Loucy (cell line): ENCODE results near the gene ZNF765.

Experiments
- H2AFZ ChIP-seq: fragments of 200-600 bp; sonication (generic); 2 replicates; pipeline ENCODE4 v1.6.0; 2016; ENCODE audit warnings: antibody characterized with exemption, mild to moderate bottlenecking, low read length, moderate library complexity
- H3F3A ChIP-seq: fragments of 200-600 bp; 2 replicates; pipeline ENCODE4 v1.6.0; 2016; ENCODE audit warnings: antibody characterized with exemption, low read depth, mild to moderate bottlenecking
- H3K27me3 ChIP-seq: fragments of 200-600 bp; sonication (generic); 2 replicates; pipeline ENCODE4 v1.6.1; 2014; ENCODE audit warnings: low read length, mild to moderate bottlenecking; ENCODE audit not compliant: insufficient read depth, poor library complexity, severe bottlenecking
- H3K36me3 ChIP-seq: fragments of 200-600 bp; sonication (generic); 2 replicates; pipeline ENCODE4 v1.6.1; 2016; ENCODE audit warnings: low read length; ENCODE audit not compliant: insufficient read depth
- H3K4me1 ChIP-seq: fragments of 200-600 bp; sonication (generic); 2 replicates; pipeline ENCODE4 v1.5.1; 2014; ENCODE audit warnings: low read length, mild to moderate bottlenecking; ENCODE audit not compliant: insufficient read depth, poor library complexity, severe bottlenecking
- H3K4me2 ChIP-seq: fragments of 200-600 bp; sonication (generic); 2 replicates; pipeline ENCODE4 v1.6.0; 2014; ENCODE audit warnings: antibody characterized with exemption, low read length, low read depth, mild to moderate bottlenecking; ENCODE audit not compliant: poor library complexity, severe bottlenecking
- H3K4me3 ChIP-seq: fragments of 200-600 bp; sonication (generic); 2 replicates; pipeline ENCODE4 v1.5.1; 2014; ENCODE audit warnings: low read length, mild to moderate bottlenecking, mixed read lengths; ENCODE audit not compliant: poor library complexity, severe bottlenecking
- H3K79me2 ChIP-seq: fragments of 200-600 bp; sonication (generic); 2 replicates; pipeline ENCODE4 v1.6.1; 2014; ENCODE audit warnings: low read length; ENCODE audit not compliant: insufficient read depth
- H3K9ac ChIP-seq: fragments of 200-600 bp; sonication (generic); 2 replicates; pipeline ENCODE4 v1.6.0; 2014; ENCODE audit warnings: mild to moderate bottlenecking, low read depth, low read length, moderate library complexity; ENCODE audit not compliant: poor library complexity, severe bottlenecking
- H3K9me2 ChIP-seq: fragments of 200-600 bp; sonication (generic); replicated peaks from 2 replicates; pipeline ENCODE4 v1.6.1; 2016; ENCODE audit warnings: low read depth, low read length, mixed read lengths
- H3K9me3 ChIP-seq: fragments of 200-600 bp; sonication (generic); 2 replicates; pipeline ENCODE4 v1.6.1; 2014; ENCODE audit warnings: mild to moderate bottlenecking, antibody characterized with exemption, low read length, low read depth; ENCODE audit not compliant: insufficient read depth
- H4K20me1 ChIP-seq: fragments of 200-600 bp; sonication (generic); 2 replicates; pipeline ENCODE4 v1.6.0; 2014; ENCODE audit warnings: antibody characterized with exemption, low read length, mild to moderate bottlenecking; ENCODE audit not compliant: insufficient read depth, poor library complexity, severe bottlenecking
- CTCF ChIP-seq: fragments of 200-600 bp; sonication (generic); conservative IDR thresholded peaks from 2 replicates; pipeline ENCODE4 v1.5.1; 2014; ENCODE audit warnings: mild to moderate bottlenecking, antibody characterized with exemption, low read length
- EZH2phosphoT487 ChIP-seq: fragments of 200-600 bp; IDR thresholded peaks from 2 replicates; pipeline ENCODE4 v1.6.1; 2018; ENCODE audit warnings: antibody characterized with exemption, mild to moderate bottlenecking, moderate library complexity, borderline replicate concordance

Gene ZNF765

GRCh38 chr19:53388168-53388567, 6.8 kb upstream of the ZNF765 start:
- Histone ChIP-seq H3K36me3 (no peaks in the 10 kb centered on the region), H3K9me3 (peaks cover under 1% of the 10 kb centered on the region; the same call in 1 of the 2 replicates), H2AFZ (no peak overlapping the region), H3K27me3 (no peaks in the 10 kb centered on the region), H3K4me2 (no peak overlapping the region), H3K4me1 (no peaks in the 10 kb centered on the region), H3K9ac (no peak overlapping the region), H4K20me1 (no peaks in the 10 kb centered on the region), H3K79me2 (no peaks in the 10 kb centered on the region), H3K9me2 (no peaks in the 10 kb centered on the region), H3K4me3 (no peak overlapping the region), H3F3A (no peaks in the 10 kb centered on the region)
- TF ChIP-seq CTCF (no peak), EZH2phosphoT487 (no peak)

- Histone ChIP-seq H3K4me2 (no peak overlapping the region), H4K20me1 (no peaks in the 10 kb centered on the region), H3F3A (no peaks in the 10 kb centered on the region), H3K36me3 (no peaks in the 10 kb centered on the region), H3K79me2 (no peaks in the 10 kb centered on the region), H3K4me1 (no peaks in the 10 kb centered on the region), H3K9me3 (no peaks in the 10 kb centered on the region; the same call in 1 of the 2 replicates), H3K4me3 (no peak overlapping the region), H3K27me3 (no peaks in the 10 kb centered on the region), H2AFZ (no peak overlapping the region), H3K9ac (no peak overlapping the region), H3K9me2 (no peaks in the 10 kb centered on the region)
- TF ChIP-seq EZH2phosphoT487, result no peak
- no peak for TF ChIP-seq CTCF
Observed at GRCh38 chr19:53388904-53389303, 6.0 kb upstream of the ZNF765 start.

GRCh38 chr19:53389571-53389970, 5.4 kb upstream of the ZNF765 start:
- no peaks in the 10 kb centered on the region for H3K79me2 ChIP-seq
- no peaks in the 10 kb centered on the region for H3K27me3 ChIP-seq
- no peak overlapping the region for H3K4me3 ChIP-seq
- no peaks in the 10 kb centered on the region for H3K4me1 ChIP-seq
- no peaks in the 10 kb centered on the region for H3K36me3 ChIP-seq
- H3K4me2 ChIP-seq, result no peak overlapping the region
- H3K9ac ChIP-seq, result no peak overlapping the region
- H2AFZ ChIP-seq, result no peak overlapping the region
- H3K9me2 ChIP-seq, result no peaks in the 10 kb centered on the region
- no peaks in the 10 kb centered on the region for H3F3A ChIP-seq
- TF ChIP-seq CTCF, result no peak
- TF ChIP-seq EZH2phosphoT487, result no peak
- H4K20me1 ChIP-seq, result no peaks in the 10 kb centered on the region
- no peaks in the 10 kb centered on the region; the same call in 1 of the 2 replicates for H3K9me3 ChIP-seq
